Astrocyte (in vitro differentiated cells and primary cell): ENCODE measurements around the gene UGT1A6. TPM values are rescaled to one million over a fixed set of nuclear protein-coding genes. Genes with fewer than 3 reads are reported as not detected.
A peak's percentile ranks its signal among the peaks of the same experiment; 100 is the strongest.
"Not testable (repeated sequence)": the region's sequence is repeated elsewhere in the genome, so short reads cannot be mapped to it uniquely, and the experiment has no call there.

Source experiments
- DNase-seq: peaks from one replicate; pipeline ENCODE4 v3.0.0-alpha.2; 2010; ENCODE audit warnings: low read depth
- FAIRE-seq: peaks from 2 replicates; lab custom pipeline; 2011; peaks lifted over from hg19 to GRCh38; lab: Jason Lieb, UNC
- H2AFZ ChIP-seq: 2 replicates; pipeline ENCODE4 v1.6.0; 2012; ENCODE audit warnings: low read depth, low read length, inconsistent platforms
- H3K27ac ChIP-seq: 2 replicates; pipeline ENCODE4 v1.5.1; 2011; ENCODE audit warnings: low read depth, low read length, inconsistent platforms
- H3K27me3 ChIP-seq: 2 replicates; pipeline ENCODE4 v1.6.0; 2011; ENCODE audit warnings: low read length, inconsistent platforms; ENCODE audit not compliant: insufficient read depth
- H3K36me3 ChIP-seq: 2 replicates; pipeline ENCODE4 v1.5.1; 2011; ENCODE audit warnings: low read length, inconsistent platforms; ENCODE audit not compliant: insufficient read depth
- H3K4me1 ChIP-seq: 2 replicates; pipeline ENCODE4 v1.5.1; 2011; ENCODE audit warnings: low read length, inconsistent platforms; ENCODE audit not compliant: insufficient read depth
- H3K4me2 ChIP-seq: 2 replicates; pipeline ENCODE4 v1.6.0; 2012; ENCODE audit warnings: low read length, inconsistent platforms
- H3K4me3 ChIP-seq: 2 replicates; pipeline ENCODE4 v1.5.1; 2011; ENCODE audit warnings: low read depth, mild to moderate bottlenecking, low read length, inconsistent platforms; ENCODE audit not compliant: insufficient read depth
- H3K79me2 ChIP-seq: 2 replicates; pipeline ENCODE4 v1.6.0; 2012; ENCODE audit warnings: mild to moderate bottlenecking, low read length, inconsistent platforms; ENCODE audit not compliant: insufficient read depth
- H3K9ac ChIP-seq: 2 replicates; pipeline ENCODE4 v1.6.0; 2012; ENCODE audit warnings: mild to moderate bottlenecking, low read length, inconsistent platforms
- H3K9me3 ChIP-seq: 2 replicates; pipeline ENCODE4 v1.5.1; 2012; ENCODE audit warnings: low read depth, mild to moderate bottlenecking, low read length, inconsistent platforms; ENCODE audit not compliant: insufficient read depth
- H4K20me1 ChIP-seq: 2 replicates; pipeline ENCODE4 v1.6.0; 2012; ENCODE audit warnings: low read length, inconsistent platforms; ENCODE audit not compliant: insufficient read depth
- H3K27ac Mint-ChIP-seq: one replicate; pipeline ENCODE4 v1.8.0; 2021; ENCODE audit warnings: mild to moderate bottlenecking, mixed read lengths; ENCODE audit not compliant: unreplicated experiment
- H3K27me3 Mint-ChIP-seq: one replicate; pipeline ENCODE4 v1.8.0; 2021; ENCODE audit warnings: low read depth, mixed read lengths; ENCODE audit not compliant: unreplicated experiment
- H3K36me3 Mint-ChIP-seq: one replicate; pipeline ENCODE4 v1.8.0; 2021; ENCODE audit warnings: low read depth, mixed read lengths; ENCODE audit not compliant: unreplicated experiment
- H3K4me1 Mint-ChIP-seq: one replicate; pipeline ENCODE4 v1.8.0; 2021; ENCODE audit warnings: low read depth, mixed read lengths; ENCODE audit not compliant: unreplicated experiment
- H3K4me3 Mint-ChIP-seq: one replicate; pipeline ENCODE4 v1.8.0; 2021; ENCODE audit warnings: mild to moderate bottlenecking, moderate library complexity, mixed read lengths; ENCODE audit not compliant: unreplicated experiment
- H3K9me3 Mint-ChIP-seq: one replicate; pipeline ENCODE4 v1.8.0; 2021; ENCODE audit warnings: mild to moderate bottlenecking, mixed read lengths; ENCODE audit not compliant: unreplicated experiment
- CTCF ChIP-seq: IDR thresholded peaks from 2 replicates; pipeline ENCODE4 v1.5.1; 2011; ENCODE audit warnings: low read depth, mild to moderate bottlenecking, inconsistent platforms, low read length, moderate library complexity; ENCODE audit not compliant: insufficient read depth
- EZH2 ChIP-seq: IDR thresholded peaks from 2 replicates; pipeline ENCODE4 v1.6.1; 2012; ENCODE audit warnings: mild to moderate bottlenecking, low read length, inconsistent platforms; ENCODE audit not compliant: insufficient read depth
- total RNA-seq: library from RNA; stranded (reverse); gene quantifications from 2 replicates; pipeline ENCODE4 v1.2.1, GENCODE V29; 2021

The UGT1A6 gene
- total RNA-seq, 1 donor from 2014 or later, result not detected

- TF ChIP-seq CTCF, result no peak
- no peak for TF ChIP-seq EZH2
Observed at GRCh38 chr2:233745073-233745755, 52.5 kb downstream of the UGT1A6 start.

GRCh38 chr2:233745838-233746237 lies 53.1 kb downstream of the UGT1A6 start:
- not testable (repeated sequence) for H3K36me3 ChIP-seq, H2AFZ ChIP-seq, H3K4me1 ChIP-seq, H3K27ac Mint-ChIP-seq, H3K9me3 ChIP-seq, H4K20me1 ChIP-seq, H3K4me1 Mint-ChIP-seq, H3K27ac ChIP-seq, DNase-seq, H3K9ac ChIP-seq, H3K4me3 ChIP-seq, H3K27me3 ChIP-seq, H3K79me2 ChIP-seq, H3K36me3 Mint-ChIP-seq, H3K4me2 ChIP-seq, H3K4me3 Mint-ChIP-seq, FAIRE-seq
- peaks cover 31% of the 10 kb centered on the region for H3K27me3 Mint-ChIP-seq
- peaks cover 10% of the 10 kb centered on the region for H3K9me3 Mint-ChIP-seq

More at GRCh38 chr2:233745073-233745755, 52.5 kb downstream of the UGT1A6 start:
- Mint-ChIP-seq H3K36me3 (no peaks in the 10 kb centered on the region), H3K27me3 (peaks cover 32% of the 10 kb centered on the region), H3K27ac (no peak overlapping the region), H3K4me3 (no peak overlapping the region), H3K4me1 (no peaks in the 10 kb centered on the region), H3K9me3 (peaks cover 9% of the 10 kb centered on the region)
- FAIRE-seq (no peak), DNase-seq (no peak)
- Histone ChIP-seq H3K36me3 (no peaks in the 10 kb centered on the region), H3K27ac (no peak overlapping the region), H3K9me3 (no peaks in the 10 kb centered on the region), H3K4me1 (no peaks in the 10 kb centered on the region), H3K27me3 (no peaks in the 10 kb centered on the region), H4K20me1 (no peaks in the 10 kb centered on the region), H2AFZ (no peak overlapping the region), H3K4me2 (no peak overlapping the region), H3K9ac (no peak overlapping the region), H3K4me3 (no peak overlapping the region), H3K79me2 (no peaks in the 10 kb centered on the region)

- no peak overlapping the region for H3K27ac Mint-ChIP-seq
- no peaks in the 10 kb centered on the region for H3K4me1 Mint-ChIP-seq
- Histone ChIP-seq H3K79me2 (no peaks in the 10 kb centered on the region), H3K9ac (no peak overlapping the region), H2AFZ (no peak overlapping the region), H3K27ac (no peak overlapping the region), H4K20me1 (no peaks in the 10 kb centered on the region), H3K27me3 (no peaks in the 10 kb centered on the region), H3K36me3 (no peaks in the 10 kb centered on the region), H3K4me1 (no peaks in the 10 kb centered on the region), H3K4me3 (no peak overlapping the region), H3K4me2 (no peak overlapping the region), H3K9me3 (no peaks in the 10 kb centered on the region)
- peaks cover 26% of the 10 kb centered on the region for H3K27me3 Mint-ChIP-seq
- no peaks in the 10 kb centered on the region for H3K36me3 Mint-ChIP-seq
- FAIRE-seq (no peak), DNase-seq (peak; percentile 77)
- H3K4me3 Mint-ChIP-seq, result no peak overlapping the region
- peaks cover 17% of the 10 kb centered on the region for H3K9me3 Mint-ChIP-seq
- TF ChIP-seq CTCF (no peak), EZH2 (no peak)
Observed at GRCh38 chr2:233746475-233747282, 54.0 kb downstream of the UGT1A6 start.
